Stimulated activated CD4-positive, alpha-beta T cell treated with anti-CD3 and anti-CD28 coated beads, Interleukin-15, amount 100 ng/mL, for 24 hours (primary cell): ENCODE measurements around the gene CCDC178.
"Not testable (repeated sequence)": the region's sequence is repeated elsewhere in the genome, so short reads cannot be mapped to it uniquely, and the experiment has no call there.

ENCODE experiments used
- DNase-seq: peaks from one replicate; pipeline ENCODE4 v3.0.0-alpha.2; 2020

The CCDC178 gene

GRCh38 chr18:33440060-33441043 is at the start of gene CCDC178:
CCDC178 (minus strand) TSS chr18:33440721; CDS start chr18:33412088, 28,633 bp downstream.
- no peak for DNase-seq

- no peak for DNase-seq
Measured at GRCh38 chr18:33483908-33484307, 43.4 kb upstream of the CCDC178 start.

GRCh38 chr18:33472509-33472908 is 32.0 kb upstream of the CCDC178 start:
- DNase-seq: no peak

- no peak for DNase-seq
Measured at GRCh38 chr18:33470216-33470615, 29.7 kb upstream of the CCDC178 start.

GRCh38 chr18:33469699-33470098 is 29.2 kb upstream of the CCDC178 start:
- DNase-seq: no peak

GRCh38 chr18:33467531-33467930 is 27.0 kb upstream of the CCDC178 start:
- no peak for DNase-seq

- DNase-seq: no peak
Measured at GRCh38 chr18:33466822-33467221, 26.3 kb upstream of the CCDC178 start.

- no peak for DNase-seq
Measured at GRCh38 chr18:33460681-33461080, 20.2 kb upstream of the CCDC178 start.

- DNase-seq: no peak
Measured at GRCh38 chr18:33459612-33460011, 19.1 kb upstream of the CCDC178 start.

- no peak for DNase-seq
Measured at GRCh38 chr18:33446604-33447003, 6.1 kb upstream of the CCDC178 start.

- DNase-seq: no peak
Measured at GRCh38 chr18:33444709-33445108, 4.2 kb upstream of the CCDC178 start.

- DNase-seq: no peak
Measured at GRCh38 chr18:33432857-33433256, 7.7 kb downstream of the CCDC178 start.

- DNase-seq: no peak
Measured at GRCh38 chr18:33427549-33427948, 13.0 kb downstream of the CCDC178 start.

GRCh38 chr18:33424266-33424946 is 16.1 kb downstream of the CCDC178 start:
- no peak for DNase-seq

GRCh38 chr18:33421225-33421624 is 19.3 kb downstream of the CCDC178 start:
- DNase-seq: no peak

- no peak for DNase-seq
Measured at GRCh38 chr18:33404244-33404873, 36.2 kb downstream of the CCDC178 start.

- DNase-seq: not testable (repeated sequence)
Measured at GRCh38 chr18:33398939-33399338, 41.6 kb downstream of the CCDC178 start.

GRCh38 chr18:33375829-33376228 is 64.7 kb downstream of the CCDC178 start:
- no peak for DNase-seq

- DNase-seq: no peak
Measured at GRCh38 chr18:33372442-33372841, 68.1 kb downstream of the CCDC178 start.

- no peak for DNase-seq
Measured at GRCh38 chr18:33369711-33370449, 70.6 kb downstream of the CCDC178 start.

- DNase-seq: no peak
Measured at GRCh38 chr18:33356735-33357134, 83.8 kb downstream of the CCDC178 start.

GRCh38 chr18:33355756-33356155 is 84.8 kb downstream of the CCDC178 start:
- no peak for DNase-seq

- no peak for DNase-seq
Measured at GRCh38 chr18:33355263-33355662, 85.3 kb downstream of the CCDC178 start.
